SK-N-MC (cell line): Measurements from ENCODE around the gene PRDX6.

Experiments used
- FOXP2 ChIP-seq: optimal IDR thresholded peaks from 2 replicates; pipeline ENCODE3; 2011; ENCODE audit warnings: mild to moderate bottlenecking, moderate library complexity; ENCODE audit not compliant: insufficient read depth; ENCODE audit errors: extremely low read length, control extremely low read depth
- POLR2AphosphoS5 ChIP-seq: IDR thresholded peaks from 2 replicates; pipeline ENCODE4 v1.6.1; 2012; ENCODE audit warnings: mild to moderate bottlenecking, low read depth, low read length, borderline replicate concordance

- TF ChIP-seq FOXP2, result no peak
- no peak for TF ChIP-seq POLR2AphosphoS5
Measured at GRCh38 chr1:173496757-173497320, 19.7 kb downstream of the PRDX6 start.
